A172 (cell line): ENCODE data around the gene NPAS4. TPM values are rescaled to one million over a fixed set of nuclear protein-coding genes. Genes with fewer than 3 reads are reported as not detected.
"Not testable (repeated sequence)": the region's sequence is repeated elsewhere in the genome, so short reads cannot be mapped to it uniquely, and the experiment has no call there.

Experiments used
- DNase-seq: peaks from one replicate; pipeline ENCODE4 v3.0.0-alpha.2; 2015; ENCODE audit warnings: low spot score
- total RNA-seq: library from RNA; depleted of rRNA; stranded (reverse); fragments of >200 nt; shearing (Covaris generic); gene quantifications from 2 replicates; pipeline ENCODE4 v1.2.3, GENCODE V29; 2014

The NPAS4 gene
- total RNA-seq, 1 experiment from 2014 or later: not detected

GRCh38 chr11:66417000-66417399 is 3.8 kb upstream of the NPAS4 start:
- no peak for DNase-seq

GRCh38 chr11:66418168-66418985 is 2.5 kb upstream of the NPAS4 start:
- peak; percentile 96 for DNase-seq

- no peak for DNase-seq
Measured at GRCh38 chr11:66418986-66419308, 1.9 kb upstream of the NPAS4 start.

GRCh38 chr11:66419825-66420224 is 1.0 kb upstream of the NPAS4 start:
- DNase-seq: no peak

- DNase-seq: peak; percentile 67
Measured at GRCh38 chr11:66421492-66422205, 814 bp downstream of the NPAS4 start.

GRCh38 chr11:66426314-66426713 is 5.5 kb downstream of the NPAS4 start:
- DNase-seq: no peak

- DNase-seq: no peak
Measured at GRCh38 chr11:66428933-66429332, 8.1 kb downstream of the NPAS4 start.

GRCh38 chr11:66429983-66430602 is 9.3 kb downstream of the NPAS4 start:
- peak; percentile 66 for DNase-seq

GRCh38 chr11:66431287-66431686 is 10.5 kb downstream of the NPAS4 start:
- DNase-seq: not testable (repeated sequence)

GRCh38 chr11:66431871-66432329 is 11.1 kb downstream of the NPAS4 start:
- not testable (repeated sequence) for DNase-seq

GRCh38 chr11:66432597-66432996 is 11.8 kb downstream of the NPAS4 start:
- no peak for DNase-seq

GRCh38 chr11:66437979-66438503 is 17.2 kb downstream of the NPAS4 start:
- peak; percentile 5 for DNase-seq

GRCh38 chr11:66438504-66439466 is 17.9 kb downstream of the NPAS4 start, which contains the start of gene MRPL11:
TSS of gene MRPL11 (minus strand) at chr11:66438848. CDS start at chr11:66438754, 94 bp downstream.
- peak; percentile 90 for DNase-seq

- not testable (repeated sequence) for DNase-seq
Measured at GRCh38 chr11:66440101-66440939, 19.5 kb downstream of the NPAS4 start.

- DNase-seq: not testable (repeated sequence)
Measured at GRCh38 chr11:66440940-66441282, 20.1 kb downstream of the NPAS4 start.

- DNase-seq: peak; percentile 88
Measured at GRCh38 chr11:66443602-66444001, 22.8 kb downstream of the NPAS4 start.

- no peak for DNase-seq
Measured at GRCh38 chr11:66447012-66447411, 26.2 kb downstream of the NPAS4 start.

- DNase-seq: no peak
Measured at GRCh38 chr11:66448523-66448922, 27.7 kb downstream of the NPAS4 start.

GRCh38 chr11:66450560-66450959 is 29.7 kb downstream of the NPAS4 start:
- no peak for DNase-seq

- no peak for DNase-seq
Measured at GRCh38 chr11:66451663-66452062, 30.8 kb downstream of the NPAS4 start.
